ENCODE data around the gene EIF3L.

- TF ChIP-seq, protein P1, sequence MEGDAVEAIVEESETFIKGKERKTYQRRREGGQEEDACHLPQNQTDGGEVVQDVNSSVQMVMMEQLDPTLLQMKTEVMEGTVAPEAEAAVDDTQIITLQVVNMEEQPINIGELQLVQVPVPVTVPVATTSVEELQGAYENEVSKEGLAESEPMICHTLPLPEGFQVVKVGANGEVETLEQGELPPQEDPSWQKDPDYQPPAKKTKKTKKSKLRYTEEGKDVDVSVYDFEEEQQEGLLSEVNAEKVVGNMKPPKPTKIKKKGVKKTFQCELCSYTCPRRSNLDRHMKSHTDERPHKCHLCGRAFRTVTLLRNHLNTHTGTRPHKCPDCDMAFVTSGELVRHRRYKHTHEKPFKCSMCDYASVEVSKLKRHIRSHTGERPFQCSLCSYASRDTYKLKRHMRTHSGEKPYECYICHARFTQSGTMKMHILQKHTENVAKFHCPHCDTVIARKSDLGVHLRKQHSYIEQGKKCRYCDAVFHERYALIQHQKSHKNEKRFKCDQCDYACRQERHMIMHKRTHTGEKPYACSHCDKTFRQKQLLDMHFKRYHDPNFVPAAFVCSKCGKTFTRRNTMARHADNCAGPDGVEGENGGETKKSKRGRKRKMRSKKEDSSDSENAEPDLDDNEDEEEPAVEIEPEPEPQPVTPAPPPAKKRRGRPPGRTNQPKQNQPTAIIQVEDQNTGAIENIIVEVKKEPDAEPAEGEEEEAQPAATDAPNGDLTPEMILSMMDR (IDR thresholded peaks at IDR 0.05; ENCODE audit: low read depth, low read length): no peak
- TF ChIP-seq MAX (IDR thresholded peaks at IDR 0.05; ENCODE audit: low read depth, low read length) (no peak), MYC (IDR thresholded peaks at IDR 0.05; ENCODE audit: low read depth, low read length) (no peak)
Measured at GRCh38 chr22:37924386-37925065, 75.3 kb downstream of the EIF3L start.

Data from NB4 (cell line).